Stimulated activated CD8-positive, alpha-beta memory T cell treated with anti-CD3 and anti-CD28 coated beads, Interleukin-15, amount 100 ng/mL, for 24 hours (primary cell): Measurements from ENCODE around the gene TPO.
"Not testable (repeated sequence)": the region's sequence is repeated elsewhere in the genome, so short reads cannot be mapped to it uniquely, and the experiment has no call there.

Experiments
- DNase-seq: peaks from one replicate; pipeline ENCODE4 v3.0.0-alpha.2; 2020; ENCODE audit warnings: low read depth

TPO gene

GRCh38 chr2:1557467-1557820, 144.2 kb downstream of the TPO start:
- no peak for DNase-seq

- no peak for DNase-seq
These were observed 146.4 kb downstream of the TPO start for GRCh38 chr2:1559589-1560175.

- DNase-seq = no peak
These were observed 148.0 kb downstream of the TPO start for GRCh38 chr2:1561259-1561658.

- no peak for DNase-seq
These were observed 148.7 kb downstream of the TPO start for GRCh38 chr2:1561811-1562421.

- no peak for DNase-seq
These were observed 150.0 kb downstream of the TPO start for GRCh38 chr2:1563084-1563857.

- DNase-seq = no peak
These were observed 151.0 kb downstream of the TPO start for GRCh38 chr2:1563943-1564891.

GRCh38 chr2:1567556-1568344, 154.5 kb downstream of the TPO start:
- DNase-seq = no peak

- DNase-seq = not testable (repeated sequence)
These were observed 155.0 kb downstream of the TPO start for GRCh38 chr2:1568345-1568668.

- no peak for DNase-seq
These were observed 156.7 kb downstream of the TPO start for GRCh38 chr2:1569879-1570450.

- DNase-seq = no peak
These were observed 158.5 kb downstream of the TPO start for GRCh38 chr2:1571477-1572417.

GRCh38 chr2:1572638-1573037, 159.4 kb downstream of the TPO start:
- DNase-seq = no peak

- no peak for DNase-seq
These were observed 164.6 kb downstream of the TPO start for GRCh38 chr2:1577846-1578245.

GRCh38 chr2:1581257-1581964, 168.1 kb downstream of the TPO start:
- DNase-seq = not testable (repeated sequence)

- DNase-seq = no peak
These were observed 168.8 kb downstream of the TPO start for GRCh38 chr2:1581965-1582625.

- DNase-seq = no peak
These were observed 169.7 kb downstream of the TPO start for GRCh38 chr2:1582891-1583341.

- DNase-seq = no peak
These were observed 170.8 kb downstream of the TPO start for GRCh38 chr2:1584051-1584531.

GRCh38 chr2:1584691-1585485, 171.6 kb downstream of the TPO start:
- no peak for DNase-seq

GRCh38 chr2:1585635-1586034, 172.4 kb downstream of the TPO start:
- DNase-seq = no peak
